Natural killer cell (primary cell): ENCODE results near the gene MYLK. TPM values are rescaled to one million over a fixed set of nuclear protein-coding genes. Genes with fewer than 3 reads are reported as not detected.

Source experiments
- ATAC-seq, 3 donors: fragments of 150-1000 bp in 2 of 3; fragments of 200-7000 bp in 1 of 3; cut with Tn5 transposase; 1 replicate in 1 of 3; 2 replicates in 2 of 3; pipeline ENCODE4 v1.10.0; 2021; ENCODE audit warnings: mild to moderate bottlenecking in 2 of 3, moderate library complexity in 2 of 3
- DNase-seq, 2 donors: peaks; one replicate each; pipeline versions ENCODE4 v3.0.0 to v3.0.0-alpha.2; 2013 to 2021; ENCODE audit warnings: mixed read lengths in 1 of 2
- H3K27ac ChIP-seq: one replicate; pipeline ENCODE4 v1.5.1; 2013; ENCODE audit warnings: mild to moderate bottlenecking, low read length
- H3K27me3 ChIP-seq: one replicate; pipeline ENCODE4 v1.6.1; 2013; ENCODE audit warnings: low read length; ENCODE audit not compliant: control insufficient read depth, insufficient read depth
- H3K36me3 ChIP-seq: one replicate; pipeline ENCODE4 v1.6.1; 2013; ENCODE audit warnings: low read length; ENCODE audit not compliant: control insufficient read depth, insufficient read depth
- H3K4me1 ChIP-seq: one replicate; pipeline ENCODE4 v1.6.1; 2013; ENCODE audit warnings: low read length; ENCODE audit not compliant: control insufficient read depth, insufficient read depth
- H3K4me3 ChIP-seq: one replicate; pipeline ENCODE4 v1.5.1; 2013; ENCODE audit warnings: low read length
- H3K9me3 ChIP-seq: one replicate; pipeline ENCODE4 v1.6.1; 2013; ENCODE audit warnings: low read length; ENCODE audit not compliant: control insufficient read depth, insufficient read depth
- H3K27ac Mint-ChIP-seq, 2 donors: one replicate each; pipeline ENCODE4 v1.8.0; 2022; ENCODE audit warnings: mild to moderate bottlenecking in 2 of 2, mixed read lengths in 2 of 2, moderate library complexity in 1 of 2
- H3K27me3 Mint-ChIP-seq, 2 donors: one replicate each; pipeline ENCODE4 v1.8.0; 2022; ENCODE audit warnings: low read depth in 2 of 2, mixed read lengths in 2 of 2
- H3K36me3 Mint-ChIP-seq: one replicate; pipeline ENCODE4 v1.8.0; 2022; ENCODE audit warnings: mixed read lengths
- H3K4me1 Mint-ChIP-seq, 2 donors: one replicate each; pipeline ENCODE4 v1.8.0; 2022; ENCODE audit warnings: mixed read lengths in 2 of 2
- H3K4me3 Mint-ChIP-seq: one replicate; pipeline ENCODE4 v1.8.0; 2022; ENCODE audit warnings: mild to moderate bottlenecking, moderate library complexity, mixed read lengths
- H3K9me3 Mint-ChIP-seq, 2 donors: one replicate each; pipeline ENCODE4 v1.8.0; 2022; ENCODE audit warnings: mixed read lengths in 2 of 2
- WGBS: methylation state at CpG from one replicate; pipeline ENCODE4 v1.1.7; 2013; ENCODE audit warnings: missing lambda C conversion rate; ENCODE audit not compliant: insufficient coverage; 5-methylcytosine and 5-hydroxymethylcytosine counted together
- intact Hi-C: fragments of 100-400 bp; cut with micrococcal nuclease; formaldehyde crosslinking; loops from one replicate; pipeline ENCODE4 v1.14.2; 2022
- total RNA-seq, 4 donors: library from RNA; stranded (reverse); fragments of 120-200 nt in 1 of 4; gene quantifications; one replicate each; pipeline versions ENCODE4 v1.2.3 to v1.2.4, GENCODE V29; 2013 to 2022
- TF ChIP-seq, protein P1 (sequence below): fragments of 200-600 bp; IDR thresholded peaks from one replicate; pipeline ENCODE4 v1.8.0; 2022; ENCODE audit warnings: antibody characterized with exemption

Gene MYLK
- total RNA-seq, 3 donors from 2014 or later (not counting 1 experiment from before 2014, with no cell fraction given) = 0.39 to 5.4 (median 3.4) TPM

DNA sequence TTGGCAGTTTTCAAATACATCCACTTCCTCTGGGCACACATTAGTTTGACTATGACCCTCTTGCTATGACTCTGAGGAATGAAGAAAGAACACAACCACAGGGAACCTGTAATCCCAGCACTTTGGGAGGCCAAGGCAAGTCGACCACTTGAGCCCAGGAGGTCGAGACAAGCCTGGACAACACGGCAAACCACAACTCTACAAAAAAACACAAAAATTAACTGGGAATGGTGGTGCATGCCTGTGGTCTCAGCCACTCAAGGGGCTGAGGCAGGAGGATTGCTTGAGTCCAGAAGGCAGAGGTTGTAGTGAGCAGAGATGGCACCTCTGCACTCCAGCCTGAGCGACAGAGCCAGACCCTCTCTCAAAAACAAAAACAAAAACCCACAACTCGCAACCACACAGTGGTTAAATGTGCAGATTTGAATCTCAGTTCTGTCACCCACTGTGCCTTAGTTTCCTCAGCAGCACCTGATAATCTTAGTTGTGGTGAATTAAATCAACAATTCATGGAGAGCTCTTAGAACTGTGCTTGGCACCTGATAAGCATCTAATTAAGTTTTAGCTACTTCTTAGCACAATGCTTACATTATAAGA lies 65.7 kb downstream of the MYLK start:
- intact Hi-C loops = no loop called here
- H3K36me3 Mint-ChIP-seq = no peaks in the 10 kb centered on the region

DNA sequence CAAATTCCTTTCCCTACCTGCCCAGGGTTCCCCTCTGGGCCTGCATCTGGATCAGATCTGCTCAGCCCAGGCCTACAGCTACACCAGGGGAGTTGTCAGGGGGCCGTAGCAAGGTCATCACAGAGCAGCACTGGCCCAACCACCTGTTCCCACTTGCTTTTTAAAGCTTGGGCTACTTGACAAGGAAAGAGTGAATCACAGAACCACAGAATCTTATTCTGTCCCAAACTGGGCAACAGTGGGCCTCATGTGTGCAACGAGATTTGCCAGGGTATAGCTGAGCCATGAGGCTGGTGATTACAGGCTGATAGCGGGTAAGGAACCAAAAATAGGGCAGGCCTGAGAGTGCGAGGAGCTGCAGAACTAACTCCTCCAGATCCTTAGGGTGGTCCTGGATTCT lies 66.7 kb downstream of the MYLK start:
- H3K27me3 Mint-ChIP-seq = no peaks in the 10 kb centered on the region
- ATAC-seq = no peak
- intact Hi-C loops = no loop called here

More for the DNA sequence above, 65.7 kb downstream of the MYLK start:
- TF ChIP-seq, protein P1, sequence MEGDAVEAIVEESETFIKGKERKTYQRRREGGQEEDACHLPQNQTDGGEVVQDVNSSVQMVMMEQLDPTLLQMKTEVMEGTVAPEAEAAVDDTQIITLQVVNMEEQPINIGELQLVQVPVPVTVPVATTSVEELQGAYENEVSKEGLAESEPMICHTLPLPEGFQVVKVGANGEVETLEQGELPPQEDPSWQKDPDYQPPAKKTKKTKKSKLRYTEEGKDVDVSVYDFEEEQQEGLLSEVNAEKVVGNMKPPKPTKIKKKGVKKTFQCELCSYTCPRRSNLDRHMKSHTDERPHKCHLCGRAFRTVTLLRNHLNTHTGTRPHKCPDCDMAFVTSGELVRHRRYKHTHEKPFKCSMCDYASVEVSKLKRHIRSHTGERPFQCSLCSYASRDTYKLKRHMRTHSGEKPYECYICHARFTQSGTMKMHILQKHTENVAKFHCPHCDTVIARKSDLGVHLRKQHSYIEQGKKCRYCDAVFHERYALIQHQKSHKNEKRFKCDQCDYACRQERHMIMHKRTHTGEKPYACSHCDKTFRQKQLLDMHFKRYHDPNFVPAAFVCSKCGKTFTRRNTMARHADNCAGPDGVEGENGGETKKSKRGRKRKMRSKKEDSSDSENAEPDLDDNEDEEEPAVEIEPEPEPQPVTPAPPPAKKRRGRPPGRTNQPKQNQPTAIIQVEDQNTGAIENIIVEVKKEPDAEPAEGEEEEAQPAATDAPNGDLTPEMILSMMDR = no peak
- ATAC-seq = no peak
- H3K4me3 Mint-ChIP-seq = no peak overlapping the region
- no peak overlapping the region for H3K27ac Mint-ChIP-seq
- no peak overlapping the region for H3K27ac ChIP-seq
- no peak for DNase-seq
- no peaks in the 10 kb centered on the region for H3K9me3 ChIP-seq
- H3K4me1 ChIP-seq = no peaks in the 10 kb centered on the region
- no peaks in the 10 kb centered on the region for H3K27me3 ChIP-seq
- 52% methylated on average over 3 of the region's 5 CpGs for WGBS
- no peaks in the 10 kb centered on the region for H3K36me3 ChIP-seq
- H3K9me3 Mint-ChIP-seq = no peaks in the 10 kb centered on the region
- no peak overlapping the region for H3K4me3 ChIP-seq
- no peaks in the 10 kb centered on the region for H3K4me1 Mint-ChIP-seq
- no peaks in the 10 kb centered on the region for H3K27me3 Mint-ChIP-seq

DNA sequence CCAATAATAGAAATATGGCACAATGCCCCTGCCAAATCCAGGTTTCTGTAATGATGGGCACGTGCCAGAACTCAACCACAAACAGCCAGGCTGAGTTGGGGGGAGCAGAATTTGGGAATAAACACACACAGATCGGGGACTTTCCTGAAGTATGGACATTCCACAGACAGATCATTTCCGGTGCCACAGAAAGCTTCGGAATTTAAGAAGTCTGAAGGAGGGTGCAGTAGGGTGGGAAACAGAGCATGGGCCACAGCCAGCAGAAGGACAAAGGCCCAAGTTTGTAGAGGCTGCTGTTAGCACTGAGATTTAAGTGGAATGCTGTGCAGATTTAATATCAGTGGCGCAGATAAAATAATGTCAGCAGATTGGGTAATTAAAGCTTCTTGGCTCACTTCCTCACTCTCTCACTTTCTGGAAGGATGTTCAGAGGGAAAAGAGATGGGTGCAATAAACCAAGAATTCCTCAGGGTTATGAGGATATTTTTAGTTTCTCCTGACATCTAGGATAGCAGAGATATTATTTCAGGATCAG lies 67.4 kb downstream of the MYLK start:
- no peaks in the 10 kb centered on the region for H3K36me3 Mint-ChIP-seq
- Histone ChIP-seq H3K4me3 (no peak overlapping the region), H3K4me1 (no peaks in the 10 kb centered on the region), H3K27ac (no peak overlapping the region), H3K9me3 (no peaks in the 10 kb centered on the region), H3K27me3 (no peaks in the 10 kb centered on the region), H3K36me3 (no peaks in the 10 kb centered on the region)
- intact Hi-C loops = no loop called here
- WGBS = 83% methylated on average over 4 of the region's 5 CpGs
- H3K4me1 Mint-ChIP-seq = no peaks in the 10 kb centered on the region
- TF ChIP-seq, protein P1 = no peak
- H3K27ac Mint-ChIP-seq = no peak overlapping the region
- DNase-seq (no peak), ATAC-seq (no peak)
- no peaks in the 10 kb centered on the region for H3K27me3 Mint-ChIP-seq
- no peak overlapping the region for H3K4me3 Mint-ChIP-seq
- H3K9me3 Mint-ChIP-seq = no peaks in the 10 kb centered on the region

More for the DNA sequence above, 66.7 kb downstream of the MYLK start:
- no peaks in the 10 kb centered on the region for H3K27me3 ChIP-seq
- no peak overlapping the region for H3K27ac ChIP-seq
- no peaks in the 10 kb centered on the region for H3K9me3 Mint-ChIP-seq
- TF ChIP-seq, protein P1 = no peak
- H3K4me3 ChIP-seq = no peak overlapping the region
- no peak for DNase-seq
- H3K36me3 ChIP-seq = no peaks in the 10 kb centered on the region
- H3K9me3 ChIP-seq = no peaks in the 10 kb centered on the region
- no peaks in the 10 kb centered on the region for H3K4me1 Mint-ChIP-seq
- H3K27ac Mint-ChIP-seq = no peak overlapping the region
- no peaks in the 10 kb centered on the region for H3K4me1 ChIP-seq
- no peaks in the 10 kb centered on the region for H3K36me3 Mint-ChIP-seq
- no peak overlapping the region for H3K4me3 Mint-ChIP-seq
- WGBS = 83% methylated on average over 4 of the region's 4 CpGs

DNA sequence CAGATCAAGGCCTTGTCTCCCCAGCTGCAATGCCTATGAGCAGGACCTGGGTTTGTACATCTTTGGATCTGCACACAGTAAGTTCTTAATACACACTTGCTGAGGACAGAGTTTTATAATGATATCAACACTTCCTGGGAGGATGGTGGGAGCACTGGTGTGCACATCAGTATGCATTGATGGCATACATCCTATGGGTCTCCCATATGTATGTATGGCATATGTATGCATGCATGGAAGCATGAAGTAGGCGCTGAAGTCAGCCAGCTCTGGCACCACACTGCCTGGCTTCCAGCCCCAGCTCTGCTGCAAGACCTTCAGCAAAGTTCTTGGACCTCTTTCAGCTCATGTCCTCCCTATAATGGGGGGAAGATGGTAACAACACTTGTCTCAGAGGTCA lies 68.2 kb downstream of the MYLK start:
- no peaks in the 10 kb centered on the region for H3K4me1 Mint-ChIP-seq
- no peaks in the 10 kb centered on the region for H3K4me1 ChIP-seq
- intact Hi-C loops = no loop called here
- WGBS = 92% methylated on average over 1 of the region's 1 CpG
- H3K27ac Mint-ChIP-seq = no peak overlapping the region
- H3K4me3 ChIP-seq = no peak overlapping the region
- DNase-seq = no peak
- H3K9me3 Mint-ChIP-seq = no peaks in the 10 kb centered on the region
- H3K27me3 Mint-ChIP-seq = no peaks in the 10 kb centered on the region
- no peaks in the 10 kb centered on the region for H3K27me3 ChIP-seq
- no peaks in the 10 kb centered on the region for H3K9me3 ChIP-seq
- H3K36me3 Mint-ChIP-seq = no peaks in the 10 kb centered on the region
- no peak overlapping the region for H3K27ac ChIP-seq
- no peak overlapping the region for H3K4me3 Mint-ChIP-seq
- no peaks in the 10 kb centered on the region for H3K36me3 ChIP-seq
- TF ChIP-seq, protein P1 = no peak
- no peak for ATAC-seq
